Measurements from ENCODE around the gene NPC2. TPM values are rescaled to one million over a fixed set of nuclear protein-coding genes. Genes with fewer than 3 reads are reported as not detected.
"Not testable (repeated sequence)": the region's sequence is repeated elsewhere in the genome, so short reads cannot be mapped to it uniquely, and the experiment has no call there.

Gene NPC2
- total RNA-seq, 1 donor = 166 TPM

DNA sequence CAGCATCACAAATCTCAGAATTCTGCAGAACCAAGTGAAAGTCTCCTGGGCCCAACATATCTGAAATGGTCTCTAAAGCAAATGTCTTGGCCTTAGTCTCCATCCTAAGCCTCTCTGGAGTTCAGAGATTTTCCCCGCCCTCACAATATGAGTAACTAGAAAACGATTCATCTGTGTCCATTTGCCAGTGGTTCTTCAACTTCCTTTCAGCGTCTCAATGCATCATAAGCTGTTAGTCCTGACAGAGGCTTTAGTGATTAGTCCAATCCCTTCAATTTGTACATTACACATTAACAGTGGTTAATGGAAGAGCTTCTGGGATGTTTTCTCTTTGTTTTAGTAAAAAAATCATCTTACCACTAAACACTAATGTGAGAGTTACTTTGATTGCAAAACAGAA, 17.4 kb downstream of the NPC2 start:
- no peaks in the 10 kb centered on the region for H3K27me3 ChIP-seq (ENCODE audit: insufficient read depth, low read length)
- H3K4me1 ChIP-seq (ENCODE audit: insufficient read depth, low read length) = no peaks in the 10 kb centered on the region
- no peaks in the 10 kb centered on the region for H3K9me3 ChIP-seq (ENCODE audit: low read depth, low read length)
- no peak overlapping the region for H3K4me3 ChIP-seq (ENCODE audit: low read length)

DNA sequence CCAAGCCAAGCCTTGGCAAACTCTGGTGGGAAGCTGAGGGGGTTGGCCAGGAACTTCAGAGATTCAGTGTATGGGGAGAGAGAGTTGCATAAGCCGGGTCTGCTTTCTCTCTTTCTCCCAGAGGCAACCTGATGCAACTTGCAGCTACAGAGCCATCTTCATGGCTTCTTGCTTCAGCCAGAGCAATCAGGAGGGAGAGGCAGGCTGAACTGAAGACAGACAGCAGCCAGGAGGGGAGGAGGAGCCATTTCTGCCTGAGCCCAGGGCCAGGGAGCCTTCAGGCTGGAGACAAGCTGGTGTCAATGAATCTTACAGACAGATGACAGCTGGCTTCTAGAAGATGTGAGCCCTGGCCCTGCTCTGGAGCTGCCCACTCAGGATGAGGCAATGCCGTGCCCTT, 18.7 kb downstream of the NPC2 start:
- Histone ChIP-seq H3K4me3 (ENCODE audit: low read length) (no peak overlapping the region), H3K4me1 (ENCODE audit: insufficient read depth, low read length) (no peaks in the 10 kb centered on the region), H3K9me3 (ENCODE audit: low read depth, low read length) (no peaks in the 10 kb centered on the region), H3K27me3 (ENCODE audit: insufficient read depth, low read length) (no peaks in the 10 kb centered on the region)

DNA sequence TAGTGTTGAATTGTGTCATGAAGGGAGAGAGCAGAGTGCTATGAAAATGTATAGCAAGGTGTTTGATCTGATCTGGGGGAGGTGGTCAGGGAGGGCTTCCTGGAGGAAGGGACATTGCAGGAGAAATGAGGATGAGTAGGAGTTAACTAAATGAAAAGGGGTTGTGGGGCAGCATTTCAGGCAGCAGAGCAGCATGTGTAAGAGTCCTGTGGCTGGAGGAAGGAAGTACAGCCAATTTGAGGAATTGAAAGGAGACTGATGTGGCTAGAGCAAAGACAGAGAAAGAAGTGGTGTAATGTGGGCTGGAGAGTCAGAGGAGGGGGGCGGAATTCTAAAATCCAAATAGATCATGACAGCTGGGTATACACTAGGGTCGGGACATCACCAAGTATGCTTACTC, 20.5 kb downstream of the NPC2 start:
- Histone ChIP-seq H3K27me3 (ENCODE audit: insufficient read depth, low read length) (no peaks in the 10 kb centered on the region), H3K4me3 (ENCODE audit: low read length) (no peak overlapping the region), H3K9me3 (ENCODE audit: low read depth, low read length) (no peaks in the 10 kb centered on the region), H3K4me1 (ENCODE audit: insufficient read depth, low read length) (no peaks in the 10 kb centered on the region)

DNA sequence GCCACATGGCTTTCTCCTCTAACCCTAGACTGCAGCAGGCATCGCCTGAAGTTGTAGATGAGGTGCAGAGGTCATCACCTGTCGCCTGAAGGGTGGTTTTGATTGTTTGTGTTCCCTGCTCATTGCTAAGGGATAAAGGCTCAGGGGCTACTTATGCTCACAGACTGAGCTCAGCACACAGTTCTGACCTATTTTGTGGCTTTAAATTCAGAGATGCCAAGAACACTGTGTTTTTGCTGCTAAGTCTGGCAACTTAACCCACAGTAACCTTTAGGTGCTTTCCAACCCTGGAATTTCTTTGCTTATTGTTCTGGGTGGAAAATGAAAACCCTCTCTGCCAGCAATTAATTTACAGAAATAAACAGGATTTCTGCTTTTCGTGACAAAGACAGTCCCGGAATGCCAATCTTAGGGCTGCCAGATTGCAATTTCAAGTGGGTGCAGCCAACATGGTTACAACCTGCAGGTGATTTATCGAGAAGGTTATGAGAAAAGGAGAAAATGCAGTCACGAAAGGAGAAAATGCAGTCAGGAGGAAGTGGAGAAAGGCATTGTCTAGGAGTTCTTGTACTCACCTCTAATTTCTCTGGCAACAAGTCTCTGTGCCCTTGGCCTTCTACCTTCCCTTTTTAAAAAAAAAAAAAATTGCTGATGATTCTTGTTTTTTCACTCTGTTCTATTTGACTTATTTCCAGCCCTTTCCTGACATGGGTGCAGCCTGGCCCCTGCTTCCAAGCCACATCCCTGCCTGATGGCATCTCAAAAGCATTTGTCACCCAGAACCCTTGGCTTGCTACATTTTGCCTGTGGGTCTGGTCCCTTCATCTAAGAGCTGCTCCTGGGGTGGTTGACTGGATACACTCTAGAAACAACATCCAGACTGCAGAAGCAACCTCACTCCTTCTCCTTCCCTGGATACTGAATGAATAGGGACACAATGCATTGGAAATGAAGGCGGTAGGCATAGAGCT, 23.3 kb downstream of the NPC2 start:
- Histone ChIP-seq H3K9me3 (ENCODE audit: low read depth, low read length) (no peaks in the 10 kb centered on the region), H3K4me1 (ENCODE audit: insufficient read depth, low read length) (no peaks in the 10 kb centered on the region), H3K4me3 (ENCODE audit: low read length) (no peak overlapping the region), H3K27me3 (ENCODE audit: insufficient read depth, low read length) (no peaks in the 10 kb centered on the region)

DNA sequence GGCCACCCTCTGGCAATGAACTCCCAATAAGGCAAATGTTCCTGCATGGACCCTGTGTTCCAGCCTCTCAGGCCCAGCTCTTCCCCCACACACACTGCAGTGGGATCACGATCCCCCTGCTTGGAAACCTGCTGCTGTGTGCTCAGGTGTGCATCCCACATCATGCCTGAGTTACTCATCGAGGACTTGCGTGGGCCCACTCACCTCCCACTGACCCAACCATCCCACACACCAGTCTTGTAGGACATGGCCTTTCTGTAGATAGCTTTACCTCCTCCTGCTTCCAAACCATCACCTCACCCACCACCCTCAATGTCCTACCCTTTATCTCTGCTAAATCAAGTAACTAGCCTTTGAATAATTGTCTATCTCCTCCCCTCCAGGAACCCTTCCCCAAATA, 24.6 kb downstream of the NPC2 start:
- Histone ChIP-seq H3K9me3 (ENCODE audit: low read depth, low read length) (no peaks in the 10 kb centered on the region), H3K27me3 (ENCODE audit: insufficient read depth, low read length) (no peaks in the 10 kb centered on the region), H3K4me3 (ENCODE audit: low read length) (no peak overlapping the region), H3K4me1 (ENCODE audit: insufficient read depth, low read length) (no peaks in the 10 kb centered on the region)

DNA sequence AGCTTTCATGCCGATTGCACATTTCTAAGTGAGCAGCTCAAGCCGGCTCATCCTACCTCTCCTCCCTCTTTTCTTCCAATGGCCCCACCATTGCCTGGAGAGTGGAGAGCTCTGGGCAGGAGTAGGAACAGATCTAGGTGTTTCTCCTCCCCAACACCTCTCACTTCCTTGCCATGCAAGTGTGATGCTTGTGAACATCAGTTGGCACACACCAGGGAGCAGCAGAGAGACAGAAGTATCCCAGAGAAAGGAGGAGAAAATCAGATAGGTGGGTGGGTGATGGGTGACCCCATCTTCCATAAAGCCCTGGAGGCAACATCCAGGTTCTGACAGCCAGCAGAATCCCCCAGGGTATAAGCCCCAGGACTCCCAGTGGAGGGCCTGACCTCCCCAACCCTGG, 27.8 kb downstream of the NPC2 start:
- Histone ChIP-seq H3K4me1 (ENCODE audit: insufficient read depth, low read length) (no peaks in the 10 kb centered on the region), H3K4me3 (ENCODE audit: low read length) (no peak overlapping the region), H3K9me3 (ENCODE audit: low read depth, low read length) (no peaks in the 10 kb centered on the region), H3K27me3 (ENCODE audit: insufficient read depth, low read length) (no peaks in the 10 kb centered on the region)

DNA sequence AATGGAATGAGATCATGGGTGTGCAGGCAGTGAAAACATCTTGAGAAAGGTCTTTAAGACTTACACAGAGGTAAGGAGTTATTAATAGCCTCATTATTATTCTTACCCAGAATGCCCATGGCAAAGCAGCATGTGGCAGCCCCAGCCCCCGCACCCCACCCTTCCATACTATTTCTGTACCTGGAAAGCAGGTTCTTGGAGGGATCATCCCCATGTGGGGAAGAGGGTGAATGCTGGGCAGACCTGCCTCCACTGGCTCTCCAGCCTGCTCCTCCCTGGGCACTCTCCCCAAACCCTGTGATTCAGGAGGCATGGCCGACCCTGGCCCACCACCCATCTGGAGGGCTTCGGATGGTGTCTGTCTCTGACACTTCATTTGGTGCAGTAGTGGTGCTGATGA, 28.3 kb downstream of the NPC2 start:
- Histone ChIP-seq H3K9me3 (ENCODE audit: low read depth, low read length) (no peaks in the 10 kb centered on the region), H3K27me3 (ENCODE audit: insufficient read depth, low read length) (no peaks in the 10 kb centered on the region), H3K4me1 (ENCODE audit: insufficient read depth, low read length) (no peaks in the 10 kb centered on the region), H3K4me3 (ENCODE audit: low read length) (no peak overlapping the region)

DNA sequence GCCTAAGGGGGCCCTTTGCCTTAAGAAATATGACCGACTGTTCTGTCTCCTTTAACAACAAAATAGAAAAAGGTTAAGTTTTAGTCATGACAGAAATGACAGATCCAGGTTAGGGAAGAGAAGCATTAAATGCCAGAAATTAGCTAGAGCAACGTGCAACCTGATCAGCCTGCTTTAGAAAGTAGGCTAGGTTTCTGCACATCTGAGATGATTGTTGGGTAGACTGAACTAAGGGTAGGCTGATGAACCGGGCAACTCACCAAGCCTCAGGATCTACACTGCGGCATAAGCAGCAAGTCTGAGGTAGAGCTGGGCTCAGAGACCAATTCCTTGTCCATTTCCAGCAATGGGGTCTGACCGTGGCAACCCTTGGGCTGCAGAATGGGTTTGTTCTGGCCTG, 29.4 kb downstream of the NPC2 start:
- no peaks in the 10 kb centered on the region for H3K27me3 ChIP-seq (ENCODE audit: insufficient read depth, low read length)
- no peaks in the 10 kb centered on the region for H3K4me1 ChIP-seq (ENCODE audit: insufficient read depth, low read length)
- H3K4me3 ChIP-seq (ENCODE audit: low read length) = no peak overlapping the region
- no peaks in the 10 kb centered on the region for H3K9me3 ChIP-seq (ENCODE audit: low read depth, low read length)

DNA sequence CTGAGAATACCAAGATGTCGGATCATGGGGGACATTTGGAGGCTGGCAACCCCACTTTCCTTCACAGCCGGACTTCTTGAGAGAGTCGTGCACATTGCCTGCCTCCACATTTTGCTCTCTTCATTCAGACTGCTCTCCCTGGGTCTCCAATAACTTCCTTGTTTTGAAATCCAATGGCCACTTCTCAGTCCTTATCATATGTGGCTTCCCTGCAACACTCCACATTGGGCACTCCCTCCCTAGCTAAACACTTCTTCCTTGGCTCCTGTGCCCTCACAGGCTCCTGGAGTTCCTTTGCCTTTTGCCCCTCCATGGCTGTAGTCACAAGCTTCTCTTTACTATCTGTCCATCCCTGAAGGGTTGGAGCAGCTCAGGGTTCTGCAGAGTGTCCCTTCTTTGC, 30.1 kb downstream of the NPC2 start:
- no peaks in the 10 kb centered on the region for H3K9me3 ChIP-seq (ENCODE audit: low read depth, low read length)
- no peaks in the 10 kb centered on the region for H3K4me1 ChIP-seq (ENCODE audit: insufficient read depth, low read length)

DNA sequence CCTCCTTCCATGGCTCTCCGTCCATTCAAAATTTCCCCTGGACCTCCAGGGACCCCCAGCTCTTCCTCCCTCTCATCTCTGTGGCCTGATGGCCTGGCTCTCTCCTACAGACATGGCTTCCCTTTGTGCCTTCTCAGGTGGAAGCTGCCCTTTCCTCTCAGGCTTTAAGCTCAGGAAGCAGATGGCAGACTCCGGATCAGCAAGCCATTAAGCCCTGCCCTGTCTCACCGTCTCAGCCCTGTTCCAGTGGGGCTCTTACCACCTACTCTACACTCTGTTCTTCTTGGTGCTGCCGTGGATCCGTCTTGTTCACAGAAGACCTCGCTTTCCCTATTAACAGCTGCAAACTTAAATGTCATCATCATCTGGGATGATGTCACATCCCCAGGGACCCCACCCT, 33.1 kb downstream of the NPC2 start:
- Histone ChIP-seq H3K9me3 (ENCODE audit: low read depth, low read length) (no peaks in the 10 kb centered on the region), H3K4me3 (ENCODE audit: low read length) (no peak overlapping the region), H3K27me3 (ENCODE audit: insufficient read depth, low read length) (no peaks in the 10 kb centered on the region), H3K4me1 (ENCODE audit: insufficient read depth, low read length) (no peaks in the 10 kb centered on the region)

More for the DNA sequence above, 30.1 kb downstream of the NPC2 start:
- H3K4me3 ChIP-seq (ENCODE audit: low read length) = no peak overlapping the region
- H3K27me3 ChIP-seq (ENCODE audit: insufficient read depth, low read length) = no peaks in the 10 kb centered on the region

DNA sequence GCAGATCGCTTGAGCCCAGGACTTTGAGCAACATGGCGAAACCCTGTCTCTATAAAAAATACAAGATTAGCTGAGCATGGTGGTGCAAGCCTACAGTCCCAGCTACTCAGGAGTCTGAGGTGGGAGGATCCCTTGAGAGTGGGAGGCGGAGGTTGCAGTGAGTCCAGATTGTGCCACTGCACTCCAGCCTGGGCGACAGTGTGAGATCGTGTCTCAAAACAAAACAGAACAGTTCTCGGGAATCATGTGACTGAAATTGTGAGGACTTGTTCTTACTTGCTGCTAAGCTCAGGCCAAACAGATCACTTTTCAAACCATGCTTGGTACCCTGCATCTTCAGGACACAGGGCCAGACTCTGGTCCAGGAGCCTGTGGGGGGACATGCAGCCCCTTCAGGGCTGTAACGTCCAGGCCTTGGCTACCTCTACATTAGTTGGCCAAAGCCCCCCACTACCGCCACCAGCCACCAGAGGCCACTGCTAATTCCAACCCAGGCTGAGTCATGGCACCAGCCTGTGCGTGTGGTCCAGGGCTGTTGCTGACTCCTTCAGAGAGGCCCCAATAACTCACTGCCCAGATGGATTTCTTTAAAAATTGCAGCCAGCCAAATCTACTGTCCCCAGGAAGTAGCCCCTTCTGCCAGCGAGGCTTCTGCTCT, 33.7 kb downstream of the NPC2 start:
- Histone ChIP-seq H3K4me3 (ENCODE audit: low read length) (no peak overlapping the region), H3K9me3 (ENCODE audit: low read depth, low read length) (no peaks in the 10 kb centered on the region), H3K27me3 (ENCODE audit: insufficient read depth, low read length) (no peaks in the 10 kb centered on the region), H3K4me1 (ENCODE audit: insufficient read depth, low read length) (no peaks in the 10 kb centered on the region)

DNA sequence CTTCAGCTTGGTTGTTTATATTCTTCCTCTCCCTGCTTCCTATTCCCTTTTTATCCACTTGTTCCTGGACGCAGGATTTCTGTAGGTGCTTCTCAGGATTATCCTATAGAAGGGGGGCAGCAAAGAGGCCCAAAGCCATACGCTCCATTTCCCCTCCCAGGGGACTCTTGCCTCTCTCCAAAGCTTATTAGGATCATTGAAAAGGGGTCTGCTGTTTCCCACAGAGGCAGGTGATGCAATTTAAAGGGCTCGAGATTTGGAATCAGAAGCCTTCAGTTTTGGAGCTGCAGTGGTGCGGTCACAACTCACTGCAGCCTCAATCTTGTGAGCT, 35.6 kb downstream of the NPC2 start:
- H3K9me3 ChIP-seq (ENCODE audit: low read depth, low read length) = no peaks in the 10 kb centered on the region
- no peak overlapping the region for H3K4me3 ChIP-seq (ENCODE audit: low read length)
- H3K4me1 ChIP-seq (ENCODE audit: insufficient read depth, low read length) = no peaks in the 10 kb centered on the region
- H3K27me3 ChIP-seq (ENCODE audit: insufficient read depth, low read length) = no peaks in the 10 kb centered on the region

DNA sequence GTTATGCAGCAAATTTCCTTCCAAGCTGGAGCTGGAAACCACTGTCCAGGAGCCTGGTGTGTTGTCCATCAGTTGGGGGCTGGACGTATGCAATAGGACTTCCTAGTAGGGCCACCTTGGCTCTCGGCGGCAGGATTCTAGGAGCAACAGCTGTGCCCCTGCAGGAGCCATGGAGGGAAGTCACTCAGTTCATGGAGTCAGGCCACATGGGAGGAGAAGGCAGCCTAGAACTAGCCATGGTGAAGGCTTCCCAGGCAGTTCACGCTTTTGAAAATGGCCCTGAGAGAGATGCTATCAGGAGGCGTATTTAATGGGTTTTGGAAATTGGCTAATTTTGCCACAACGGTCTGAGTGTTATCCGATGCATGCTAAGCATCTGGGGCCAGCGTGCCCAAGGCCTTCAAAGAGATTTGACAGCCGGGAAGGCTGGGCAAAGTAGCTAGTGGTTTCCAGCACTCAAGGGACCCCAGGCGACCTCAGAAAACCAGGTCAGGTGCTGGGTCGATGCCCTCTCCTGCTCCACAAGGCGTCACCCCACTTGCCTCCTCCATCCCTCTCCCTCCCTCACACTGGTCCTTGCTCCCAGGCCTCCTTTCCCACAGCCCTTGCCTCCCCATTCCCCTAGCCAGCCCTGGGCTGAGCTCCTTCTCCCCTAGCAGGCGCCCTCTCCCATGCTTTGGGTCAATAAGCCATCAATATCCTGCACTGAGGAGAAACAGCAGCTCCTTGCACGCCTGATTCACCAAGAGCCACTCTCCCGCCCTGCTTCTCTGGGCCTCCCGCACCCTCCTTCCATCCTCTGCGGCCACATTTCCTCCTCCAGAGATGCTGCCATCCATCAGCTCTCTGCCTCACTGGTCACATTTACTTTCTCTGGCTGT, 36.2 kb downstream of the NPC2 start:
- H3K9me3 ChIP-seq (ENCODE audit: low read depth, low read length) = no peaks in the 10 kb centered on the region
- no peaks in the 10 kb centered on the region for H3K4me1 ChIP-seq (ENCODE audit: insufficient read depth, low read length)
- no peaks in the 10 kb centered on the region for H3K27me3 ChIP-seq (ENCODE audit: insufficient read depth, low read length)
- H3K4me3 ChIP-seq (ENCODE audit: low read length) = no peak overlapping the region

DNA sequence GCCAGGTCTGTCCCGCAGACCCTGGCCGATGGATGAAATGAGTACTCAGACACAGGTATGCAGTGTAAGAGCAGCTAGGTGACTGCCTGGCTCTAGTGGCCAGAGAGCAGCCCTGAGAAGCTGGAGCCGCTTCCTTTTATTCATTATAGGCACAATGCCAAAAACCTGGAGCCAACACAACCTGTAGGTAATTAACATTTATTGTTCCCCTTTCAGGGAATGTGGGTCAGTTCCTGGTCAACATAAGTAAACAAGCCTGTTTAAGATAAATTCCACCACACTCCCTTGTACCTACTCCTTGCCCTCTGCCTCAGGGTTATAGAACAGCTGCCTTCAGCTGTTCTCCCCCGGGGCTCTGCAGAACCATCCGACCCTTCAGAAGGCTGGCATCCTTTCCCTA, 38.7 kb downstream of the NPC2 start:
- H3K4me3 ChIP-seq (ENCODE audit: low read length); H3K27me3 ChIP-seq (ENCODE audit: insufficient read depth, low read length); H3K4me1 ChIP-seq (ENCODE audit: insufficient read depth, low read length); H3K9me3 ChIP-seq (ENCODE audit: low read depth, low read length): not testable (repeated sequence)

DNA sequence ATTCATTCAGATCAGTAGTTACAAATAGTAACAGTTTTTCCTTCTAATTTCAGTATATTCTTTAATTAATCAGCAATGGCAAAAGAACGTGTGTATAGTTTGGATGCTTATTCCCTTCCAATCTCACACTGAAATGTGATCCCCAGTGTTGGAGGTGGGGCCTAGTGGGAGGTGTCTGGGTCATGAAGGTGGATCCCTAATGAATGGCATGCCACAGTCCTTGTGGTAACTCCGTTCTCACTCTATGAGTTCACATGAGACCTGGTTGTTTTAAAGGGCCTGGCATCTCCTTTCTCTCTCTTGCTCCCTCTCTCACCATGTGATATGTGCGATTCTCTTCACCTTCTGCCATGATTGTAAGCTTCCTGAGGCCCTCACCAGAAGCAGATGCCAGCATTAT, 48.2 kb downstream of the NPC2 start:
- Histone ChIP-seq H3K9me3 (ENCODE audit: low read depth, low read length) (no peaks in the 10 kb centered on the region), H3K4me1 (ENCODE audit: insufficient read depth, low read length) (no peaks in the 10 kb centered on the region), H3K4me3 (ENCODE audit: low read length) (no peak overlapping the region), H3K27me3 (ENCODE audit: insufficient read depth, low read length) (peaks cover 13% of the 10 kb centered on the region)

Measured in mononuclear cell (primary cell).